Measurements from ENCODE around the gene S100A3. TPM values are rescaled to one million over a fixed set of nuclear protein-coding genes. Genes with fewer than 3 reads are reported as not detected.
"Not testable (repeated sequence)": the region's sequence is repeated elsewhere in the genome, so short reads cannot be mapped to it uniquely, and the experiment has no call there.

S100A3 gene
- total RNA-seq, 1 donor from 2014 or later, result not detected

GRCh38 chr1:153527023-153527682 lies 21.9 kb downstream of the S100A3 start:
- no peak for DNase-seq (ENCODE audit: low read depth, low spot score)
- H3K36me3 Mint-ChIP-seq (ENCODE audit: low read depth), result no peaks in the 10 kb centered on the region
- H3K9me3 Mint-ChIP-seq, result no peaks in the 10 kb centered on the region
- TF ChIP-seq, protein P1, sequence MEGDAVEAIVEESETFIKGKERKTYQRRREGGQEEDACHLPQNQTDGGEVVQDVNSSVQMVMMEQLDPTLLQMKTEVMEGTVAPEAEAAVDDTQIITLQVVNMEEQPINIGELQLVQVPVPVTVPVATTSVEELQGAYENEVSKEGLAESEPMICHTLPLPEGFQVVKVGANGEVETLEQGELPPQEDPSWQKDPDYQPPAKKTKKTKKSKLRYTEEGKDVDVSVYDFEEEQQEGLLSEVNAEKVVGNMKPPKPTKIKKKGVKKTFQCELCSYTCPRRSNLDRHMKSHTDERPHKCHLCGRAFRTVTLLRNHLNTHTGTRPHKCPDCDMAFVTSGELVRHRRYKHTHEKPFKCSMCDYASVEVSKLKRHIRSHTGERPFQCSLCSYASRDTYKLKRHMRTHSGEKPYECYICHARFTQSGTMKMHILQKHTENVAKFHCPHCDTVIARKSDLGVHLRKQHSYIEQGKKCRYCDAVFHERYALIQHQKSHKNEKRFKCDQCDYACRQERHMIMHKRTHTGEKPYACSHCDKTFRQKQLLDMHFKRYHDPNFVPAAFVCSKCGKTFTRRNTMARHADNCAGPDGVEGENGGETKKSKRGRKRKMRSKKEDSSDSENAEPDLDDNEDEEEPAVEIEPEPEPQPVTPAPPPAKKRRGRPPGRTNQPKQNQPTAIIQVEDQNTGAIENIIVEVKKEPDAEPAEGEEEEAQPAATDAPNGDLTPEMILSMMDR (conservative IDR thresholded peaks at IDR 0.05), result no peak
- no peaks in the 10 kb centered on the region for H3K27me3 Mint-ChIP-seq (ENCODE audit: low read depth)
- H3K4me3 Mint-ChIP-seq, result no peak overlapping the region
- H3K4me1 Mint-ChIP-seq, result peaks cover under 1% of the 10 kb centered on the region
- no peak overlapping the region for H3K27ac Mint-ChIP-seq (ENCODE audit: unreplicated experiment)

GRCh38 chr1:153526132-153526543 lies 22.9 kb downstream of the S100A3 start:
- Mint-ChIP-seq H3K4me1 (no peaks in the 10 kb centered on the region), H3K4me3 (no peak overlapping the region), H3K27me3 (ENCODE audit: low read depth) (no peaks in the 10 kb centered on the region), H3K9me3 (no peaks in the 10 kb centered on the region), H3K36me3 (ENCODE audit: low read depth) (no peaks in the 10 kb centered on the region), H3K27ac (ENCODE audit: unreplicated experiment) (no peak overlapping the region)
- no peak for DNase-seq (ENCODE audit: low read depth, low spot score)
- TF ChIP-seq, protein P1 (conservative IDR thresholded peaks at IDR 0.05), result no peak

- TF ChIP-seq, protein P1 (conservative IDR thresholded peaks at IDR 0.05), result no peak
- Mint-ChIP-seq H3K27me3 (ENCODE audit: low read depth) (no peaks in the 10 kb centered on the region), H3K36me3 (ENCODE audit: low read depth) (no peaks in the 10 kb centered on the region), H3K4me1 (no peaks in the 10 kb centered on the region), H3K27ac (ENCODE audit: unreplicated experiment) (no peak overlapping the region), H3K9me3 (no peaks in the 10 kb centered on the region), H3K4me3 (no peak overlapping the region)
- no peak for DNase-seq (ENCODE audit: low read depth, low spot score)
Measured at GRCh38 chr1:153525088-153525728, 23.9 kb downstream of the S100A3 start.

DNA sequence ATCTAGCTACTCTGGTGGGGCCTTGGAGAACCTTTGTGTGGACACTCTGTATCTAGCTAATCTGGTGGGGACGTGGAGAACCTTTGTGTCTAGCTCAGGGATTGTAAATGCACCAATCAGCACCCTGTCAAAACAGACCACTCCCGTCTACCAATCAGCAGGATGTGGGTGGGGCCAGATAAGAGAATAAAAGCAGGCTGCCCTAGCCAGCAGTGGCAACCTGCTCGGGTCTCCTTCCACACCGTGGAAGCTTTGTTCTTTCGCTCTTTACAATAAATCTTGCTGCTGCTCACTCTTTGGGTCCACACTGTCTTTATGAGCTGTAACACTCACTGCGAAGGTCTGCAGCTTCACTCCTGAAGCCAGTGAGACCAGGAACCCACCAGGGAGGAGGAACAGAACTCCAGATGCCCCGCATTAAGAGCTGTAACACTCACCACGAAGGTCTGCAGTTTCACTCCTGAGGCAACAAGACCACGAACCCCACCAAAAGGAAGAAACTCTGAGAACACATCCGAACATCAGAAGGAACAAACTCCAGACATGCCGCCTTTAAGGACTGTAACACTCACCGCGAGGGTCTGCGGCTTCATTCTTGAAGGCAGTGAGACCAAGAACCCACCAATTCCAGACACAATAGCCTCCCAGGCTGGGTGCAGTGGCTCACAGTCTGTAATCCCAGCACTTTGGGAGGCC lies 26.6 kb downstream of the S100A3 start:
- not testable (repeated sequence) for H3K27ac Mint-ChIP-seq (ENCODE audit: unreplicated experiment); H3K9me3 Mint-ChIP-seq; H3K36me3 Mint-ChIP-seq (ENCODE audit: low read depth); H3K4me3 Mint-ChIP-seq; DNase-seq (ENCODE audit: low read depth, low spot score); H3K27me3 Mint-ChIP-seq (ENCODE audit: low read depth); H3K4me1 Mint-ChIP-seq

DNA sequence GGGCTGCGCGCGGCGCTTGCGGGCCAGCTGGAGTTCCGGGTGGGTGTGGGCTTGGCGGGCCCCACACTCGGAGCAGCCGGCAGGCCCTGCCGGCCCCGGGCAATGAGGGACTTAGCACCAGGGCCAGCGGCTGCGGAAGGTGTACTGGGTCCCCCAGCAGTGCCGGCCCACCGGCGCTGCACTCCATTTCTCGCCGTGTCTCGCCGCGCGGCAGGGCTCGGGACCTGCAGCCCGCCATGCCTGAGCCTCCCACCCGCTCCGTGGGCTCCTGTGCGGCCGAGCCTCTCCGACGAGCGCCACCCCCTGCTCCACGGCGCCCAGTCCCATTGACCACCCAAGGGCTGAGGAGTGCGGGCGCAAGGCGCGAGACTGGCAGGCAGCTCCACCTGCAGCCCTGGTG lies 27.2 kb downstream of the S100A3 start:
- not testable (repeated sequence) for H3K9me3 Mint-ChIP-seq; H3K4me1 Mint-ChIP-seq; DNase-seq (ENCODE audit: low read depth, low spot score); H3K4me3 Mint-ChIP-seq; H3K27ac Mint-ChIP-seq (ENCODE audit: unreplicated experiment); H3K27me3 Mint-ChIP-seq (ENCODE audit: low read depth); H3K36me3 Mint-ChIP-seq (ENCODE audit: low read depth)

- Mint-ChIP-seq H3K27me3 (ENCODE audit: low read depth) (no peaks in the 10 kb centered on the region), H3K9me3 (no peaks in the 10 kb centered on the region), H3K4me3 (no peak overlapping the region), H3K27ac (ENCODE audit: unreplicated experiment) (no peak overlapping the region), H3K36me3 (ENCODE audit: low read depth) (no peaks in the 10 kb centered on the region), H3K4me1 (peaks cover 8% of the 10 kb centered on the region)
- DNase-seq (ENCODE audit: low read depth, low spot score), result no peak
- TF ChIP-seq, protein P1 (conservative IDR thresholded peaks at IDR 0.05), result no peak
Measured at GRCh38 chr1:153520818-153521476, 28.1 kb downstream of the S100A3 start.

DNA sequence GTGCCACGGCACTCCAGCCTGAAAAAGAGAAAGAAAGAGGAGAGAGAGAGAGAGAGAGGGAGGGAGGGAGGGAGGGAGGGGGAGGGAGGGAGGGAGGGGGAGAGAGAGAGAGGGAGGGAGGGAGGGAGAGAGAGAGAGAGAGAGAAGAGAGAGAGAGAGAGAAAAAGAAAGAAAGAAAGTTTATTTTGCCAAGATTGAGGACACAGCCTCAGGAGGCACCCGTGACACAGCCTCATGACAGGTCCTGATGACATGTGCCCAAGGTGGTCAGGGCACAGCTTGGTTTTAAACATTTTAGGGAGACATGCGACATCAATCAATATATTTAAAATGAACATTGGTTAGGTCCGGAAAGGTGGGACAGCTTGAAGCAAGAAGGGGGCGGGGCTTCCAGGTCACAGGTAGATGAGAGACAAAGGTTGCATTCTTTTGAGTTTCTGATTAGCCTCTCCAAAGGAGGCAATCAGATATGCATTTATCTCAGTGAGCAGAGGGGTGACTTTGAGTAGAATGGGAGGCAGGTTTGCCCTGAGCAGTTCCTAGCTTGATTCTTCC lies 28.8 kb downstream of the S100A3 start:
- H3K36me3 Mint-ChIP-seq (ENCODE audit: low read depth); H3K4me1 Mint-ChIP-seq; H3K27ac Mint-ChIP-seq (ENCODE audit: unreplicated experiment); H3K4me3 Mint-ChIP-seq; DNase-seq (ENCODE audit: low read depth, low spot score); H3K27me3 Mint-ChIP-seq (ENCODE audit: low read depth); H3K9me3 Mint-ChIP-seq: not testable (repeated sequence)

Measured in neural crest cell (in vitro differentiated cells).